ENCODE data around the gene CCDC27.

CCDC27 gene

GRCh38 chr1:3777647-3778589 lies 25.7 kb downstream of the CCDC27 start:
- DNase-seq = no peak

GRCh38 chr1:3778590-3779264 lies 26.5 kb downstream of the CCDC27 start:
- no peak for DNase-seq

- no peak for DNase-seq
These were observed 27.1 kb downstream of the CCDC27 start for GRCh38 chr1:3779265-3779911.

GRCh38 chr1:3779912-3780416 lies 27.7 kb downstream of the CCDC27 start:
- DNase-seq = no peak

- no peak for DNase-seq
These were observed 28.7 kb downstream of the CCDC27 start for GRCh38 chr1:3780901-3781300.

GRCh38 chr1:3783651-3784474 lies 31.6 kb downstream of the CCDC27 start:
- no peak for DNase-seq

- DNase-seq = no peak
These were observed 32.8 kb downstream of the CCDC27 start for GRCh38 chr1:3785045-3785444.

GRCh38 chr1:3785456-3786157 lies 33.4 kb downstream of the CCDC27 start:
- no peak for DNase-seq

- DNase-seq = no peak
These were observed 34.5 kb downstream of the CCDC27 start for GRCh38 chr1:3786468-3787348.

GRCh38 chr1:3787349-3787715 lies 35.1 kb downstream of the CCDC27 start:
- no peak for DNase-seq

GRCh38 chr1:3787745-3788605 lies 35.7 kb downstream of the CCDC27 start:
- DNase-seq = no peak

- no peak for DNase-seq
These were observed 36.6 kb downstream of the CCDC27 start for GRCh38 chr1:3788756-3789420.

GRCh38 chr1:3789421-3790300 lies 37.4 kb downstream of the CCDC27 start:
- no peak for DNase-seq

GRCh38 chr1:3790500-3790923 lies 38.3 kb downstream of the CCDC27 start:
- no peak for DNase-seq

- no peak for DNase-seq
These were observed 38.7 kb downstream of the CCDC27 start for GRCh38 chr1:3790952-3791351.

- no peak for DNase-seq
These were observed 43.4 kb downstream of the CCDC27 start for GRCh38 chr1:3795453-3796214.
